B cell (primary cell): ENCODE data around the gene PREB. TPM values are rescaled to one million over a fixed set of nuclear protein-coding genes. Genes with fewer than 3 reads are reported as not detected.

ENCODE experiments used
- ATAC-seq: fragments of 200-7000 bp; cut with Tn5 transposase; one replicate; pipeline ENCODE4 v1.10.0; 2021; ENCODE audit warnings: low read depth, mild to moderate bottlenecking, moderate number of reproducible peaks, moderate library complexity
- CTCF ChIA-PET: fragments of 350-600 bp; sonication (Branson Sonifier 250); formaldehyde crosslinking; loops from one replicate; lab custom pipeline; 2021; ENCODE audit warnings: antibody characterized with exemption, inconsistent platforms; lab: Charles Lee
- POLR2A ChIA-PET: fragments of 350-600 bp; sonication (Branson Sonifier 250); formaldehyde crosslinking; loops from one replicate; lab custom pipeline; 2021; ENCODE audit warnings: antibody characterized with exemption; lab: Charles Lee
- DNase-seq: peaks from one replicate; pipeline ENCODE4 v3.0.0; 2013
- H2AFZ ChIP-seq: 2 replicates; pipeline ENCODE4 v1.6.1; 2012; ENCODE audit warnings: mild to moderate bottlenecking, low read depth, low read length; ENCODE audit not compliant: insufficient read depth, poor library complexity, severe bottlenecking
- H3K27ac ChIP-seq, 2 donors: 1 replicate in 1 of 2; 2 replicates in 1 of 2; pipeline ENCODE4 v1.5.1; 2012 to 2013; ENCODE audit warnings: low read length in 2 of 2, mild to moderate bottlenecking in 2 of 2, moderate library complexity in 1 of 2
- H3K27me3 ChIP-seq, 4 experiments: fragments of 200-600 bp in 1 of 4; sonication (generic) in 1 of 4; replicated peaks in 1 of 4; 1 replicate in 2 of 4; 2 replicates in 2 of 4; pipeline versions ENCODE4 v1.6.1 to v1.7.0; 2013 to 2016; ENCODE audit warnings: low read length in 3 of 4, mild to moderate bottlenecking in 2 of 4, mixed read lengths in 1 of 4, moderate library complexity in 1 of 4; ENCODE audit not compliant: insufficient read depth in 4 of 4, control insufficient read depth in 3 of 4; ENCODE audit errors: control extremely low read depth in 1 of 4
- H3K36me3 ChIP-seq, 2 experiments: replicated peaks in 1 of 2; 1 replicate in 1 of 2; 2 replicates in 1 of 2; pipeline versions ENCODE4 v1.6.1 to v1.7.1; 2013; ENCODE audit warnings: low read length in 1 of 2; ENCODE audit not compliant: insufficient read depth in 2 of 2, control insufficient read depth in 1 of 2; ENCODE audit errors: control extremely low read depth in 1 of 2, extremely low read depth in 1 of 2
- H3K4me1 ChIP-seq, 2 donors: fragments of 200-600 bp in 1 of 2; sonication (generic) in 1 of 2; 1 replicate in 1 of 2; 2 replicates in 1 of 2; pipeline versions ENCODE4 v1.5.1 to v1.6.1; 2013 to 2017; ENCODE audit warnings: low read length in 2 of 2; ENCODE audit not compliant: control insufficient read depth in 2 of 2, insufficient read depth in 2 of 2
- H3K4me2 ChIP-seq: replicated peaks from 2 replicates; pipeline ENCODE3; 2012; ENCODE audit warnings: mild to moderate bottlenecking, low read depth, low read length; ENCODE audit not compliant: poor library complexity, severe bottlenecking
- H3K4me3 ChIP-seq, 5 experiments: fragments of 200-600 bp in 1 of 5; sonication (generic) in 1 of 5; 1 replicate in 3 of 5; 2 replicates in 2 of 5; pipeline versions ENCODE4 v1.5.1 to v1.7.0; 2011 to 2016; ENCODE audit warnings: low read length in 4 of 5, mild to moderate bottlenecking in 4 of 5, low read depth in 2 of 5, control low read depth in 1 of 5, moderate library complexity in 1 of 5; ENCODE audit not compliant: insufficient read depth in 1 of 5; ENCODE audit errors: control extremely low read depth in 1 of 5, extremely low read depth in 1 of 5
- H3K79me2 ChIP-seq: fragments of 200-600 bp; sonication (generic); one replicate; pipeline ENCODE4 v1.6.0; 2016; ENCODE audit warnings: low read length; ENCODE audit not compliant: control insufficient read depth, insufficient read depth
- H3K9ac ChIP-seq: fragments of 200-600 bp; sonication (generic); 2 replicates; pipeline ENCODE4 v1.6.1; 2017; ENCODE audit warnings: mild to moderate bottlenecking, low read length, moderate library complexity
- H3K9me3 ChIP-seq, 3 donors: one replicate each; pipeline versions ENCODE4 v1.6.1 to v1.7.1; 2013; ENCODE audit warnings: low read length in 2 of 3; ENCODE audit not compliant: control insufficient read depth in 2 of 3, insufficient read depth in 1 of 3; ENCODE audit errors: control extremely low read depth in 1 of 3
- H4K20me1 ChIP-seq: 2 replicates; pipeline ENCODE4 v1.6.0; 2012; ENCODE audit warnings: mild to moderate bottlenecking, low read length; ENCODE audit not compliant: insufficient read depth, control insufficient read depth, poor library complexity, severe bottlenecking
- H3K27ac Mint-ChIP-seq: one replicate; pipeline ENCODE4 v1.8.0; 2021; ENCODE audit warnings: mixed read lengths
- H3K27me3 Mint-ChIP-seq: one replicate; pipeline ENCODE4 v1.8.0; 2021; ENCODE audit warnings: mixed read lengths
- H3K4me1 Mint-ChIP-seq: one replicate; pipeline ENCODE4 v1.8.0; 2021; ENCODE audit warnings: mixed read lengths
- H3K4me3 Mint-ChIP-seq: one replicate; pipeline ENCODE4 v1.8.0; 2021; ENCODE audit warnings: mixed read lengths
- H3K9me3 Mint-ChIP-seq: one replicate; pipeline ENCODE4 v1.8.0; 2022; ENCODE audit warnings: mixed read lengths; ENCODE audit not compliant: insufficient read depth
- EZH2 ChIP-seq: IDR thresholded peaks from 2 replicates; pipeline ENCODE4 v1.6.1; 2012; ENCODE audit warnings: borderline replicate concordance, low read depth, mild to moderate bottlenecking, moderate library complexity, low read length; ENCODE audit not compliant: insufficient read depth, poor library complexity, severe bottlenecking
- WGBS: methylation state at CpG from one replicate; pipeline ENCODE4 v1.1.5; 2013; ENCODE audit warnings: missing lambda C conversion rate; ENCODE audit not compliant: insufficient coverage; 5-methylcytosine and 5-hydroxymethylcytosine counted together
- intact Hi-C: fragments of 100-400 bp; cut with micrococcal nuclease; formaldehyde crosslinking; loops from one replicate; pipeline ENCODE4 v1.10.0; 2022
- polyA plus RNA-seq: library from polyadenylated mRNA; depleted of rRNA; stranded (reverse); fragments of >200 nt; gene quantifications from 2 replicates; pipeline ENCODE4 v1.2.3, GENCODE V29; 2012
- total RNA-seq, 2 donors: library from RNA; stranded (reverse); fragments of 120-200 nt in 1 of 2; gene quantifications; 1 replicate in 1 of 2; 2 replicates in 1 of 2; pipeline versions ENCODE4 v1.2.3 to v1.2.4, GENCODE V29; 2013 to 2022
- TF ChIP-seq, protein P1 (sequence below): fragments of 200-600 bp; IDR thresholded peaks from one replicate; pipeline ENCODE4 v1.8.0; 2022; ENCODE audit warnings: antibody characterized with exemption, mild to moderate bottlenecking

The PREB gene
- total and polyA plus RNA-seq, 2 donors (not counting 1 experiment from before 2014, with no cell fraction given) = 46.0 to 88.9 TPM

DNA sequence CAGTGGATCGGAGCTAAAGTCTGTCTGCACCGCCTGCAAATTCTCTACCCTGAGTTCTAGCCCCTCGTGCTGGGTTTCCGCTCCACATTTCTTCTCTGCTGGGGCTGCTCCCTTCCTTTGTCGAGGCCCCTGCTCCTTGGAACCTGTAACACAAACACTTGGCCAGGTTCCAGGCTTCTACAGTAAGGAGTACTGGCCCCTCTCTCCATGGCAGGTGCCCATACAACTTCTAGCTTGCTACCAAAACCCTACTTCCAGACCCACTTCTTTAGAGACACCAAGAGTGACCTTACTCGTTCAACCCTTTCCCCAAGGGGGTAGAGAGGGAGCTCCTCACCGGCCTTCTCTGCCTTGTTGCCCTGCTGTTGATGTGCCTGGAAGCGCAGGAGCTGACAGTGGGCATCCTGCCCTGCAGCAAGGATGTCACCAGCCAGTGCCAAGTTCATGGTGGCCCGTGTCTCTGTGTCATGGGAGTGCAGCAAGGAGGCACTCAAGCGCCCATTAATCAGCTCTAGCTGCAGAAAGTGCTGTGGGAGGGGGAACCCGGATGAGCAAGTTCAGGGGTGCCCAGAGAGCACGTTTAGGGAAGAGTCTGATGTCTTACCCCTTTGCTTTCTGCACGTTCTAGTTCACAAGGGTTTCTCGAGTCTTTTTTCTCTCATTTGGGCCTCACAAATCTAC is 1.1 kb downstream of the PREB start:
- POLR2A ChIA-PET = interaction anchor here (0.5 to 3.4 kb wide), 4 partner anchors 9 to 192 kb away, joined by 3 to 29 read pairs (median 5); partner anchors contain the start of genes ABHD1, ATRAID, OST4 and SLC5A6
- Histone ChIP-seq H3K9me3 (no peaks in the 10 kb centered on the region), H3K27ac (no peak overlapping the region), H3K27me3 (no peaks in the 10 kb centered on the region), H3K4me1 (peaks cover 17 to 25% of the 10 kb centered on the region in 2 donors), H3K4me2 (peak overlapping the region; percentile 93), H3K4me3 (peak overlapping the region; percentile 62 to 89 (median 78)), H4K20me1 (peaks cover 5% of the 10 kb centered on the region), H3K36me3 (peaks cover 0 to 30% of the 10 kb centered on the region in 2 experiments), H2AFZ (peak overlapping the region; percentile 92), H3K79me2 (peaks cover 12% of the 10 kb centered on the region), H3K9ac (peak overlapping the region; percentile 88)
- Mint-ChIP-seq H3K4me3 (peak overlapping the region; percentile 96), H3K27me3 (no peaks in the 10 kb centered on the region), H3K27ac (peak overlapping the region; percentile 97), H3K4me1 (peaks cover 27% of the 10 kb centered on the region), H3K9me3 (no peaks in the 10 kb centered on the region)
- intact Hi-C loops = no loop called here
- TF ChIP-seq, protein P1, sequence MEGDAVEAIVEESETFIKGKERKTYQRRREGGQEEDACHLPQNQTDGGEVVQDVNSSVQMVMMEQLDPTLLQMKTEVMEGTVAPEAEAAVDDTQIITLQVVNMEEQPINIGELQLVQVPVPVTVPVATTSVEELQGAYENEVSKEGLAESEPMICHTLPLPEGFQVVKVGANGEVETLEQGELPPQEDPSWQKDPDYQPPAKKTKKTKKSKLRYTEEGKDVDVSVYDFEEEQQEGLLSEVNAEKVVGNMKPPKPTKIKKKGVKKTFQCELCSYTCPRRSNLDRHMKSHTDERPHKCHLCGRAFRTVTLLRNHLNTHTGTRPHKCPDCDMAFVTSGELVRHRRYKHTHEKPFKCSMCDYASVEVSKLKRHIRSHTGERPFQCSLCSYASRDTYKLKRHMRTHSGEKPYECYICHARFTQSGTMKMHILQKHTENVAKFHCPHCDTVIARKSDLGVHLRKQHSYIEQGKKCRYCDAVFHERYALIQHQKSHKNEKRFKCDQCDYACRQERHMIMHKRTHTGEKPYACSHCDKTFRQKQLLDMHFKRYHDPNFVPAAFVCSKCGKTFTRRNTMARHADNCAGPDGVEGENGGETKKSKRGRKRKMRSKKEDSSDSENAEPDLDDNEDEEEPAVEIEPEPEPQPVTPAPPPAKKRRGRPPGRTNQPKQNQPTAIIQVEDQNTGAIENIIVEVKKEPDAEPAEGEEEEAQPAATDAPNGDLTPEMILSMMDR = no peak
- TF ChIP-seq EZH2 = no peak
- 71% methylated on average over 12 of the region's 14 CpGs for WGBS
- ATAC-seq (no peak), DNase-seq (no peak)
- CTCF ChIA-PET = interaction anchor here (0.9 to 2.8 kb wide), 7 partner anchors 9 to 171 kb away, joined by 4 to 19 read pairs (median 5); partner anchors contain the start of genes ABHD1 and AGBL5

DNA sequence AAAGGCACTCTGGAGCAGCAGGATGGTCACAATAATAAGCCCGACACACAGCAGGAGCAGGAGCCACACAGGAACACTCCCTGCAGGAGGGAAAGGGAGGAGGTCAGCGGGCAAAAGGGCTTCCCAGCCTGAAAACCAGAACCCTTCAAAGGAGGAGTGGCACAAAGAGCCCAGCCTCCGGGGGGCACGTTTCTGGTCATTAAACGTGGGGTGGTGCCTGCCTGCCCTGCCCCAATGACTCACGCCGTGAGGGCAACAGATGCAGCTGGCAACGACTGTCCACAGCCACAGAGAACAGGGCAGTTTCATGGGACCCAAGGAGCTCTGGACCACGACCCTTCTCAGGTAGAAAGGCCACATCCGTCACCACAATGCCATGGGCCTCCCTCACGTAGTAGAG is 3.0 kb downstream of the PREB start:
- Histone ChIP-seq H3K4me3 (no peak overlapping the region), H3K79me2 (peaks cover 12% of the 10 kb centered on the region), H3K4me1 (peaks cover 17 to 25% of the 10 kb centered on the region in 2 donors), H2AFZ (no peak overlapping the region), H3K36me3 (peaks cover 0 to 30% of the 10 kb centered on the region in 2 experiments), H3K27me3 (no peaks in the 10 kb centered on the region), H3K27ac (no peak overlapping the region), H3K9me3 (no peaks in the 10 kb centered on the region), H3K4me2 (no peak overlapping the region), H4K20me1 (peaks cover 5% of the 10 kb centered on the region), H3K9ac (no peak overlapping the region)
- CTCF ChIA-PET = no interaction called here
- no peak for TF ChIP-seq EZH2
- TF ChIP-seq, protein P1 = no peak
- POLR2A ChIA-PET = interaction anchor here (3.4 kb wide), 1 partner anchor 7 kb away, joined by 29 read pairs; the partner anchor contains the start of gene ABHD1
- no peak for ATAC-seq
- Mint-ChIP-seq H3K4me1 (peaks cover 27% of the 10 kb centered on the region), H3K4me3 (peak overlapping the region; percentile 29), H3K27me3 (no peaks in the 10 kb centered on the region), H3K9me3 (no peaks in the 10 kb centered on the region), H3K27ac (no peak overlapping the region)
- DNase-seq = no peak
- WGBS = 98% methylated on average over 11 of the region's 11 CpGs
- intact Hi-C loops = no loop called here
